Measurements from ENCODE around the gene TMEM200A. TPM values are rescaled to one million over a fixed set of nuclear protein-coding genes. Genes with fewer than 3 reads are reported as not detected.

The TMEM200A gene
- total and polyA plus RNA-seq, 2 of the 8 experiments (the other 6 are each of a cell fraction or from before 2014, with no cell fraction given) = 6.2 to 13.9 TPM

GRCh38 chr6:130320908-130321307 is 44.9 kb upstream of the TMEM200A start (continued):
- TF ChIP-seq, protein P1, sequence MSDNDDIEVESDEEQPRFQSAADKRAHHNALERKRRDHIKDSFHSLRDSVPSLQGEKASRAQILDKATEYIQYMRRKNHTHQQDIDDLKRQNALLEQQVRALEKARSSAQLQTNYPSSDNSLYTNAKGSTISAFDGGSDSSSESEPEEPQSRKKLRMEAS (IDR thresholded peaks at IDR 0.05) = no peak
- TF ChIP-seq BRCA1 (IDR thresholded peaks at IDR 0.05; ENCODE audit: low read depth, low read length) (no peak), CHD2 (IDR thresholded peaks at IDR 0.05; ENCODE audit: low read length) (no peak)
